SK-N-SH (cell line): ENCODE results near the gene C19orf44.

Source experiments
- CTCF ChIP-seq: fragments of 200-600 bp; sonication (generic); IDR thresholded peaks from 2 replicates; pipeline ENCODE4 v1.6.1; 2017; ENCODE audit warnings: antibody characterized with exemption, mild to moderate bottlenecking, moderate library complexity
- EP300 ChIP-seq, 2 experiments: IDR thresholded peaks; 2 replicates each; pipeline versions ENCODE4 v1.4.0 to v1.6.1; 2012; ENCODE audit warnings: borderline replicate concordance in 1 of 2, low read depth in 1 of 2, low read length in 1 of 2
- EZH2phosphoT487 ChIP-seq: fragments of 200-600 bp; sonication (generic); IDR thresholded peaks from 2 replicates; pipeline ENCODE4 v1.6.1; 2017; ENCODE audit warnings: low read depth, mixed run types, mild to moderate bottlenecking, antibody characterized with exemption, moderate library complexity, borderline replicate concordance
- GABPA ChIP-seq: IDR thresholded peaks from 2 replicates; pipeline ENCODE4 v1.4.0; 2012; ENCODE audit warnings: low read depth, mild to moderate bottlenecking
- JUND ChIP-seq: IDR thresholded peaks from 2 replicates; pipeline ENCODE4 v1.4.0; 2012
- PBX3 ChIP-seq: IDR thresholded peaks from 2 replicates; pipeline ENCODE4; 2012
- POLR2AphosphoS5 ChIP-seq: IDR thresholded peaks from 2 replicates; pipeline ENCODE4 v1.6.1; 2012; ENCODE audit warnings: low read depth, low read length
- RAD21 ChIP-seq: IDR thresholded peaks from 2 replicates; pipeline ENCODE4 v1.6.1; 2012; ENCODE audit warnings: mild to moderate bottlenecking, low read length
- REST ChIP-seq: IDR thresholded peaks from 2 replicates; pipeline ENCODE4 v1.6.1; 2012; ENCODE audit warnings: mild to moderate bottlenecking, low read depth, low read length, moderate library complexity
- RFX5 ChIP-seq: IDR thresholded peaks from 2 replicates; pipeline ENCODE4 v1.6.1; 2012; ENCODE audit warnings: mild to moderate bottlenecking, improper control_type of control experiment, low read length
- TAF1 ChIP-seq: IDR thresholded peaks from 2 replicates; pipeline ENCODE4 v1.6.1; 2012; ENCODE audit warnings: low read depth, mild to moderate bottlenecking, low read length, moderate library complexity, borderline replicate concordance
- YY1 ChIP-seq: IDR thresholded peaks from 2 replicates; pipeline ENCODE4 v1.4.0; 2012; ENCODE audit warnings: low read depth, mild to moderate bottlenecking

GRCh38 chr19:16461630-16462051 lies 34.6 kb upstream of the C19orf44 start:
- TF ChIP-seq CTCF (no peak), POLR2AphosphoS5 (no peak), EZH2phosphoT487 (no peak), REST (no peak), RFX5 (no peak), GABPA (no peak), TAF1 (no peak), EP300 (IDR thresholded peaks at IDR 0.05; ENCODE audit: borderline replicate concordance in 1 of 2, low read depth in 1 of 2, low read length in 1 of 2) (no peak), PBX3 (no peak), JUND (no peak), RAD21 (no peak), YY1 (no peak)
